GM21423 (cell line): ENCODE measurements around the gene PRDM16.

Source experiments
- ATAC-seq: cut with Tn5 transposase; IDR thresholded peaks from one replicate; pipeline ENCODE4 v1.9.1; 2021; ENCODE audit warnings: mild to moderate bottlenecking, moderate library complexity; ENCODE audit not compliant: unreplicated experiment

The PRDM16 gene

DNA sequence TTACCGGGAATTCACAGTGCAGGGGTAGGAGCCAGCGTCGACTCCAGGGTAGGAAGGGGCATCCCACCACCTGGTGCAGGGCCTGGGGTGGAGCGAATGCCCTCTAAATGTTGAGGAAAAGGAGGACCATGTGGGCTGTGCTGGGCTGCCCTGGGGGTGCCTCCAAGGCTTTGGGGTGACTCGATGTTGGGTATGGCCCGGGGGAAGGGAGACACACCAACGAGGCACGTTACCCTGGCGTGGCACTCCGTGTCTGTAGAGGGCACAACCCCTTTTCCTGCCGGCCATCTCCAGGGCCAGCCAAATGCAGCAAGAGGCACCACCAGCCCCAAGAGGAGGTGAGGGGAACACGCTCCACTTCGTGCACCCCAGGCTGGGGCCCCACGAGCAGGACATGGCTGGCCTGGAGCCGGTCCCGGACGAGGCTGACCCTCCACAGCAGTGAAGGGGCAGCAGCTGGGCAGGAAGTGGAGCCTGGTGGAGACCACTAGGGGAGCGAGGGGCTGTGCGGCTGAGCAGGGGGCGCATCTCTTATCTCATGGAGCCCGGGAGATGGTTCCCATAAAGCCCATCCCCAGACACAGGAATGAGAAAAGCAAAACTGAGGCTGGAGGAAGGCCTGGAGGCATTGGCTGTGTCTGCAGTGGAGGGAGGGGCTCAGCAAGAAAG, 36.5 kb upstream of the PRDM16 start:
- no peak for ATAC-seq

DNA sequence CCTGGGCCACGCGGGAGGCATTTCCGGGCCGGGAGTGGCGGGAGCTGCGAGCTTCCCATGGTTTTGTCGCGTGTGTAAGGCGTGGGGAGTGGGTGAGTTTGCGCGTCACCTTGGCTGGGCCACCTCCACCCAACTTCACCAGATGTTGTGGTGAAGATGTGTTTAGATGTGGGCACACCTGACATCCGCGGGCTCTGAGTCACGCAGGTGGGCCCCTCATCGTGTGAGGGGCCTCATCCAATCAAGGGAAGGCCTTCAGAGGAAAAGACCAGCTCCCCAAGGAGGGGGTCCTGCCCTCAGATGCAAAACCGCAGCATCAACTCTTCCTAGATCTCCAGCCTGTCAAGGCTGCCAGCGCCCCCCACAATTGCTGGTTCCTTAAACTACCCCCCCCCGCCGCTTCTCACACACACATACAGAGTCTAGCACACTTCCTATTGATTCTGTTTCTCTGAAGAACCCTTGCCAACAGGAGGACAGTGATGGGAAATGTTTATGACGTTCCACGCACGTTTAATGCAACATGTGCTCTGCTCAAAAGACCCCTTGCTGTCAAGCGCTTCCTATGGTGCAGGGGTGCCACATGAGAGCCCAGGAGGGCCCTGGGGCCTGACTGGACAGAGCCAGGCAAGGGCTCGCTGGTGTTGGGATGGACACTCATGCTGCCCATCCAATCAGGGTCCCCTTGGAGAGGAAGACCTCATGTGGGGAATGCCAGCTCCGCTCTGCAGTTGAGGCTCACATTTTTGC, 35.8 kb upstream of the PRDM16 start:
- no peak for ATAC-seq

DNA sequence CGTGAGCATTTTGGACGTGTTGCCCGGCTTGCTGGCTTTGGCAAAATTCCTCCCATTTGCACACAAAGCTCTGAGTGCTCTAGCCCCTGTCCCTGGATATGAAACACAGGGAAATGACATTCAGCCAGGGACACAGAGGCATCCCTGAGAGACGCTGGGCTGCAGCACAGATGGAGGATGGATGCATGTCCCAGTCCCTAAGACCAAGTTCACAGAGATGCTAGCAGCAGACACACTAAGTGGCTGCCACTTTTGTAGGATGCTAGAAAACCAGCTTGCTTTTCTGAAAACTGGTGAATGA, 35.3 kb upstream of the PRDM16 start:
- no peak for ATAC-seq

DNA sequence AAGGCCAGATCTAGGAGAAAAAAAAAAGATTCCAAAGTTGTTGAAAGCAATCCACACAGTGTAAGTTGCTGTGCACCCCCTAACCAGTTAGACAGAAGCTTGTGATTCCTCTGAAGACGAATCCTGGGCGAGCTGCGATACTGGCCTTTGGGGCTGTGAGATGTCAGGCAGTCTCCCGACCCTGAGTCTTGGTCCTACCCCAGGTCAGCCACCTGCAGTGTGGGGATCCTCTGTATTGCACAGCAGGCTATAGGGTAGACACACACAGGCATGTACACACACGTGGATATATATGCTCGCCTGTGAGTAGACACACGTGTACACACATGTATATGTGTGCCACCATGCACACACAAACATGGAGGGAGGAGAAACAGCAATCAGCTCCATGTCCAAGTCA, 34.8 kb upstream of the PRDM16 start:
- ATAC-seq, result no peak

DNA sequence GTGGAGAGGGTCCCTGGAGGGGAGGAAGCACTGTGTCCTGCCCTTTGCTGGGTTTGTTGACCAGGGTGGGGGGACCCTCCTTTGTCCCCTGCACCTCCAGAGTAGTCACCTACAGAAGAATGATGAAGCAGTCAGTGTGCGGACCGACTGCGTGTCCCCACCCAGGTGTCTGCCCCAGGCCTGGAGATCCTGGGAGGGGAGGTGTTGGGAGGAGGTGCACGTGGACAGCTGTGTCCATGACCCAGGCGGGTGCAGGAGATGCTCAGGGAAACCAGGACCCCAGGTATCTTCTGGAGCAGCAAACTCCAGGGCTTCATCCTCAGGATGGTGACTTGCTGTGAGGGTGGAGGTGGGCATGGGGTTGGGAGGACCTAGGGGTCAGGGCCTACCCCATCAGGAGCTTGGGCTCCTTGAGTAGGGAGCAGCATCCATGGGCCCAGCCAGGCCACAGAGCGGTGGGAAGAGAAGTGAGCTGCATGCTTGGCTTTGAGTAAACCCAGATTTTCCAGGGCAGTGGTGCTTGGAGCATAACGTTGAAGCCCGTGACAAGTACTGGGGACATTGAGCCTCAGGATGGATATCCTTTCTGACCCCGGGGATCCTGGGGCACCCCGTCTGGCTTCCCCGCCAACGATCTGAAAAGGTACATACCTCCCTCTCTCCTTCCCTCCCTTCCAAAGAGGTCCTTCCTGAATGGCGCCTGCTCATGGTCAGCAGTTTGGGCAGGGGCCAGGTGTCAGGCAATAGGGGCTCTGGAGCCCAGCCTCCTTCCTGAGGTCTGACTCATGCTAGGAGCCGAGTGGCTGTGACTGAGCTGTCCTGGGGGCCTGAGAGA, 34.1 kb upstream of the PRDM16 start:
- no peak for ATAC-seq

DNA sequence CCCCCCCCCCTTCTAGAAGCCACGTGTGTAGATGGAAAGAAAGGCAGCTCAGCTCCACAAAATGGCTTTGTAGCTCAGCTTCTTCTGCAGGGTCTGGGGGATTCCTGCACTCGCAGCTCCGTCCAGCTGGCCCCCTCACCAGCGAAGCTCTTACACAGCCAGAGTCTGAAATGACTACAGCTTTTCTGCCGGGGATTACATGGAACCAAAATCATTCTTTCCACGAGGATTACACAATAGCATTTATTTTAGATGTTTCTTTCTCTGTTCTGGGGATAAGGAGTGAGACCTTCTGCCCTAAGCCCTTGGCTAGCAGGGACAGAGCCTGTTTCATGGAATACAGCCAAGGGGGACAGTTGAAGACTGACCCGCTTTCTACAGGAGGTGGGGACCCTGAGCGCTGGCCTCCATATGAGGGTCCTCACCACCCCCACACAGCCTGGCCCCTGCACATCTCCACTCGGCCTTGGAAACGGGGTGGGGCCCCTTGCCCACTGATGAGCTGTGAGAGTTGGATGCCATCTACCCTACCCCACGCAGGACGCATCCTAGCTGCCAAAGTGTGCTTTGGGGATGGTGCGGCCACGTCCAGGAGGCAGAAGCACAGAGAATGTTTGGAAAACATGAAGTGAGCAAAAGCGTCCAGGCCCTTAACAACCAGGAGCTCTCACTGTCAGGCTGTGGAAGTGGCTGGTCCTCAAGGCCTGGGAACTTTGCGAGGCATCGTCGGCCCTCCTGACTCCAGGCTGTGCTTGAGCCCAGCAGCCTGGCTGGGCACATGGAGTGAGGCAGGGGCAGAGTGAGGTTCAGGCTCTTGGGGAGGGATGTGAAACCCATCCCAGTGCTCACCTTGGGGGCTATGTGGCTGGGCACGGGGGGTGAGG, 33.2 kb upstream of the PRDM16 start:
- ATAC-seq, result no peak

DNA sequence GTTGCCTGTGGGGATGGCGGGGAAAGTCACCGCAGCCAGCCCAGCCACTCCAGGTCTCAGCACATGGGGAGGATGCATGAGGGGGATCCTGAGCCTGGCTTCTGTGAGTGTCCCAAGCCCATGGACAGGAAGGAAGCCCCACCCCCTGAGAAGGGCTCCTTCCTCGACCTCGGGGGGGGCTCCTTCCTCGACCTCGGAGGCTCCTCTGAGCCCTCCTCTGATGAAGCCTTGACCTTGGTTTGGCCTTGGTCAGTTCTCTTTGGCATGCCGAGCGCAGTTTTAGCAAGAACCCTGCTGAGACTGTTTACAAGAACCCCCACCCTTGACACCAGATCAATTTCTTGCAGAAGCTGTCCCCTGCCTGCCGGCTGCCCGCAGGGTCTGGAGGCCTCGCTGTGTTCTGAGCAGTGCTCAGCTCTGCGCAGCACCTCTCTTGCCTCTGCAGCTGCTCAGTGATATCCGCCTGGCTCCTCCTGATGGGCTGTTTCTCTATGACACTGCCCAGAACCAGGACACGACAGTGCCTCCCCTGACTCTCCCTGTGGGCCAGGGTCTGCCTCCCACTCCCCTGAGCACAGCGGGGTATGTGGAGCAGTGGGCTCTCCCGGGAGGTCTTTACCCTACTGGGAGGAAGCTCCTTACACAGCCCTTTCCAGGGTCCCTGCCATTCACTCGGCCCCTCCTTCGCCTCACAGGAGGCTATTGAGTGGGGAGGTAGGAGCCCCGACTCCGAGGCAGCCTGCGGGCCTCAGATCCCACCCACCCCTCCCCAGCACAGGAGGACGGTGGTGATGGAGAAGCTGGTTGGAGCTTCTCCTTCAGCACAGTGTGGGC, 32.3 kb upstream of the PRDM16 start:
- no peak for ATAC-seq

DNA sequence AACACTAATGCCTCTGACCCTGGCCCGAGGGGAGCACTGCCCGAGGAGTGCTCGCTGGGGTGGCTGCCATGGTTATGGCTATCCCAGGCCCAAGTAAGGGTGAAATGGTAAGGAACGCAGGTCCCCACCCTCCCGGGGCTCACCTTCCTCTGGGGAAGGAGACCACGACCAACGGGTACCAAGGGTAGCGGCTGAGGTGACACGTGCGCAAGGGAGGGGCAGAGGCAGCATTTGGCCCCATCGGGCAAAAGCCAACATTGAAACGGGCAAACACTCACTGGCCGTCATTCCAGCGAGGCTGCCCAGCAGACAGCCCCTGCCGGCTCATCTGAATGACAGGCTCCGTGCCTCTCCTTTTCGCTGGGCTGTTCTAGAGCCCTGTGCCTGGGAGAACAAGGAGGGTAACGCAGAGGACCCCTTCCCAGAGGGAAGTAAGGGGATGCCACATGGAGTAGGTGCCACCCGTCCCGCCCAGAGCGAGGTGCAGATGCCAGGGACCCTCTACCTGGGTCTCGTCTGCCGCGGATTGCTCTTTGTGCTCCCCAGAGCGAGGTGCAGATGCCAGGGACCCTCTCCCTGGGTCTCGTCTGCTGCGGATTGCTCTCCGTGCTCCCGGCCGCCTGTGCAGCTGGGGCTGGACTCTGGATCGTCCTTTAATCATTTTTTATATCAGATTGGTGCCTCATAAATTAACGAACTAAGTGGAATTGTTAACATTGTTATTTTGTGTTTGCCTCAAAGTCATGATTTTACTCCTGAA, 31.5 kb upstream of the PRDM16 start:
- ATAC-seq, result no peak

DNA sequence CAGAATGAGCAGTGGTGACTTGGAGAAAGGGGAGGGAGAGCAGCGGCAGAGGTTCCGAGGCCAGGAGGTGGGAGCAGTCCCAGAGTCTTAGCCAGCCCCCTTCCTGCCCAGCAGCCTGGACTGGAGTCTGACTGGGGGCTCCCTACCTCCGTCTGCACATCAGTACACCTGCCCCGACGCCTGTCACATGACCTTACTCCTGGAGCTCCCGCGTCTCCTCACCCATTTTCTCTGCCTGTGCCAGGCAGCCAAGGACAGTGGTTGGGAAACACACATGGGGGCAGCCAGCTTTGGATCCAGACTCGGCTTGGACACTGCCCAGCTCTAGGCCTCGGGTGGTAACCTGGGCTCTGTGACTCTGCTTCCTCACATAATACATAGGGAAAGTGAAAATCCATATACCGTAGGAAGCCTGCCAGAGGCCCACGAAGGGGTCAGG, 30.9 kb upstream of the PRDM16 start:
- ATAC-seq, result no peak

DNA sequence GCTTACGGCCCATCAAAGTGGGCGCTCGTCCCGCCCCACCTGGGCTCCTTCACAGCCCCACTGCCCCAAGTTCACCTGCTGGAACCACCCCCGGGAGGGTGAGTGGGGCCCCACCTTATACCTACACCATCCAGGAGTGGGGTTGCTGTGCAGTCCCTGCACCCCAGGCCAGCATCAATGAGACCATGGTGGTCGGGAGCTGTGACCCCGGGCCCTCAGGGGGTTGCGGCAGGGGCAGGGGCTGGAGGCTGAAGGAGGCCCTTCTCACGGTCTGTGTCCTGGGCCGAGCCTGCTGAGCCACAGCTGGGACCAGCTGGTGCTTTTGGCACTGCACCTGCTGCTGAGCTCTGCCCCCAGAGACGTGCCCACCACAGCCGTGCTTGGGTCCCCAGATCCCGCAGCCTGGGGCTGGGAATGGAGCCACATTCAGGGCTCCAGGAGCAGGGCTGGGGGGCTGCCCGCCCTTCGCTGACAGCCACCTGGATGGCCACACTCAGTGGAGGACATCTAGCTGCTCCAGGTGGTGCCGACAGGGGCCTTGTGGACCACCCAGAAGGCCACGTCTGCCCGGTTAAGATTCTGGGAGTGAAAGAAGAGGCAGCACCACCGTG, 30.3 kb upstream of the PRDM16 start:
- ATAC-seq, result no peak

DNA sequence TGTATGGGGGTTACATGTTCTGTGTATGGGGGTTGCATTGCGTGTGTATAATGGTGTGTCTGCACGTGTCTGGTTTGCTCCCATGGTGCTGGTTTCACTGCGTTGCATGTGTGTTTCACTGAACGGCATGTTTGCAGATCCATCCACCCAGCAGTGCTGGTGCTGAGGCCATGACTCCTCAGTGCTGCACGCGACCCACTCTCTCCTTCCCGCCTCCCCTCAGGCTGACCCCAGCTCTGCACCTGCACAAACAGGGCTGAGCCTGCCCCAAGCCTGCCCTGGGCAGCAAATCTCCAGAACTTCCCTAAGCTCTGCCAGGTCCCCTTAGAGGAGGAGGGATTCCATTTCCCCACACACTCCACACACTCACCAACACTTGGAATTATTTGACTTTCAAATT, 29.0 kb upstream of the PRDM16 start:
- no peak for ATAC-seq

DNA sequence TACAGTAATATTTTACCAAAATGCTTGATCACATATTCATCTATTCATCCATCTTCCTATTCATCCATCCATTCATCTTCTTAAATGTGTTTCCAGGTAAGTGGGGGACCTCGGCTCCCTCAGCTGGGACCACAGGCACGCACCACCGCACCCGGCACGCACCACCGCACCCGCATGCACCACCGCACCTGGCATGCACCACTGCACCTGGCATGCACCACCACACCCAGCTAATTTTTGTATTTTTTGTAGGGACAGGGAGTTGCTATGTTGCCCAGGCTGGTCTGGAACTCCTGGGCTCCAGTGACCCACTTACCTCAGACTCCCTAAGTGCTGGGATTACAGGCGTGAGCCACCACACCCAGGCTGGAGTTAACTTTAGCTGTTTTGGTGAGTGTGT, 26.5 kb upstream of the PRDM16 start:
- no peak for ATAC-seq

DNA sequence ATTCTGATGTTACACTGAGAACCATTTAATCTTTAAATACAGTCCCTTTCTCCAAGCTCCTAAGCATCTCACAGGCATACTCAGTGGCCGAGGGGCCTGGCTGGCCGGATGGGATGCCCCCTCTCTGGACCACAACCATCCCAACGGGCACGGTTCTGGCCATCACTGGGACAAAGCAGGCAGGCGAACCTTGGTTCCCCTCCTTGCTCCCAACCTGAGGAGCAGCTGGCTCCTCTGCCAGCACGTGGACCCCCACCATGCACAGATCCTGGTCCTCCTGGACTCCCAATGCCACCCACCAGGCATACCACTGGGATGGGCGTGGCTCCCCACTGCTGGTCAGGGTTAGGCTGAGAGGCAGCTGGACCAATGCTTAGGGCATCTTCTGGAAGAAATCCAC, 19.8 kb upstream of the PRDM16 start:
- ATAC-seq, result no peak

DNA sequence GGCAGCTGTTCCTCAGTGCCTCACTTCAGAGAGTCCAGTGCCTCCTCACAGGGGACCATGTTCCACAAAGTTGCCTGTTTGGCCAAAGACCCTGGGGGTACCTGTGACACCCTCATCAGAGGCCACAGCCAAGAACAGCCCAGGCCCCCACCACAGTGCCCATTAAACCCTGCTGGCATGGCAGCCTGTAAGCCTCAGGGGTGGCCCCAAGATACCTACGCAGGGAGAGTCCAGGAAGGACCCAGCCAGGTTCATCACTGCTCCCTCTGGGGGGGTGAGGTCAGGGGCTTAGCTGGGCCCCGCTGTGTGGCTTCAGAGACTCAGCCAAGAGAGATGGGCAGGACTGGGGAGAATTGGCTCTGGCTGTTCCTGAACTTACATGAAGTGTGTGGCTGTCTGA, 19.1 kb upstream of the PRDM16 start:
- no peak for ATAC-seq

DNA sequence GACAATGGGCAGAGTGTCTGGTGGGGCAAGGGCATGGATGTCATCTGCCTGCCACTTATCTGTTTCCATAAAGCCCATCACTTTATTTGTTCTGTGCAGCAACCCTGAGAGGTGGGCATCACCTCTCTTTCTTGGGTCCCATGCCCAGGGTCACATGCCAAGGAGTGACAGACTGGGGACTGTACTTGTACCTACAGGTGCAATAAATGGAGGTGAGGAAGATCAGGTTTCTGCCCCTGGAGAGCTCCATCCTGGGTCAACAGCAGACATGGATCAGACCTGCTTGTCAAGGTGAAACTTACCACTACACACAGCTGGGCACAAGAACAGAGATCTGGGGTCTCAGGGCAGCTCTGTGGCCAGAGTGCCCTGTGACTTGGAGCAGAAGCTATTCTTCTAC, 18.4 kb upstream of the PRDM16 start:
- no peak for ATAC-seq

DNA sequence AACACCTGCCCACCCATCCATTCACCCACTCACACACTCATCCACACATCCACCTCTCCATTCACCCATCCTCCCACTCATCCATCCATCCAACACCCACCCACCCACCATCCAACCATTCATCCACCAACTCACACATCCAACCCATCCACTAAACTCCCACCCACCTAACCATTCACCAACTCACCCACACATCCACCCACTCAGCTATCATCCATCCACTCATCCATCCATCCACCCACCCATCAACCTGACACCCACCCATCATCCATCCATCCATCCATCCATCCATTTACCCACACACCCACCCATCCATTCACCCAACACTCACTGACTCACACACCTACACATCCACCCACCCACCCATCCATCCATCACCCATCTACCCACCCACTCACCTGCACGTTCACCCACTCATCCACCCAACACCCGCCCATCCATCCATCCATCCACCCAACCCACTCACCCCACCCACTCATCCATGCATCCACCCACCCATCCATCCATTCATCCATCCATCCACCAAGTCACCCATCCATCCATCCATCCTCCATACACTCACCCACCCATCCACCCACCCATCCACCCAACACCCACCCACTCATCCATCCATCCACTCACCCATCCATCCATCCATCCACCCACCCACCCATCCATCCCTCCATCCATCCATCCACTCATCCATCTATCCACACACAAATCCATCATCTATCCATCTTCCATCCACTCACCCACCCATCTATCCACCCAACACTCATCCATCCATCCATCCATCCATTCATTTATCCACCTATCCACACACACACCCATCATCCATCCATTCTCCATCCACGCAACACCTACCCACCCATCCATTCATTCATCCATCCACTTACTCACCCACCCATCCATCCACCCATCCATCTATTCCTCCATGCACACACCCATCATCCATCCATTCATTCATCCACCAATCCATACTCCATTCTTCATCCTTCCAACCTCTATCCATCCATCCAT, 17.4 kb upstream of the PRDM16 start:
- ATAC-seq, result no peak

DNA sequence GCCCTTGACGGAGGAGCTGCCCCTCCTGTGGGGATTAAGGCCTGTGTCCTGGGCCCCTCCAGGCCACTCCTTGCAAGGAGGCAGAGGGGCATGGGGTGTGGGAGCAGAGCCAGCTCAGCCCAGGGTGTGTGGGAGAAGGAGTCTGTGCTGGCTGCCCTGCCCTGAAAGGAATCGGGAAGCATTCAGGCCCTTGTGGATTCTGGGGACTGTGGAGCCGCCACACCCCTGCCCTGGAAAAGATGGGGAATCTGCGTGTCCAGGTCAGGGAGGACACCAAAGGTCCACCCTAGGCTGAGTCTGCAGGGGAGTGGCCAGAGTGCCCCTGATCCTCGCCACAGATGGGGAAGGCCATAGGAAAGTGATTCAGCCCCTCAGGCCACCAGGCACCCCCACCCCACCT, 16.5 kb upstream of the PRDM16 start:
- ATAC-seq, result no peak
